GM21381 (cell line): Measurements from ENCODE around the gene GIPC3.

Experiments used
- ATAC-seq: cut with Tn5 transposase; IDR thresholded peaks from one replicate; pipeline ENCODE4 v1.9.1; 2021; ENCODE audit warnings: mild to moderate bottlenecking, moderate library complexity; ENCODE audit not compliant: unreplicated experiment

Gene GIPC3

DNA sequence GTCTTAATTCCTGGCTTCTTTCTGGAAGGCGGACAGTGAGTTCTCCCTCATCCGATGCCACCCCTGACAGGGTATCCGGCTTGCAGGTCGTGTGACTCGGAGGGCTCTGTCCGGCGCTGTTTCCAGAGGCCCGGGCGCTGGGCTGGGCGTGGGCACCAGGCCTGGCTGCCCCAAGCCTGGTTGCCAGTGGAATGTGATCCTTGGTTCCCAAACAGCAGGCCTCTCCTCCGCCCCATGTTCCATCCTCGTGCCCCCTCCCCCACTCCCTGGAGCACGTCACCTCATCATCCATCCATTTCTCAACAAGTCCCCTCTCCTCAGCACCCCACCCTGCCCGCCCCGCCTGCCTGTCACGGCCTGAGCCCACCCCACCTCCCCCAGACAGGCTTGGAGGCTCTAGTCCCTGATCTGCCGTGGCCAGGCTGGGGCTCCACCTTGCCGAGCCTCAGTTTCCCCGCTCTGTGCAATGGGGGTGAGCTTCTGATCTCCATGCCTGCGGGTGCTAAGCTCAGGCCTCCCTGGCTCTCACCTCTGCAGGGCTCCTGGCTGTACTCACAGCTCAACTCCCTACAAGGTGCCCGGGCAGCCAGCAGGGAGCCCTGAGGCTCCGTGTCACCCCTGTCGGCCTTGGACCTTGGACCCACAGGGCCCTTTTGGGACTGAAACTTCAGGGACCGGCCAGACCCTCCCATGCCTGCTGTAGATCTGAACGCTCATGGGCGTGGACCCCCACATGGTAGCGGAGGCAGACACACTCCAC is 19.1 kb downstream of the GIPC3 start:
- no peak for ATAC-seq

- ATAC-seq: no peak
Measured at GRCh38 chr19:3604987-3605343, 19.7 kb downstream of the GIPC3 start.

- ATAC-seq: no peak
Measured at GRCh38 chr19:3605361-3605760, 20.1 kb downstream of the GIPC3 start.

DNA sequence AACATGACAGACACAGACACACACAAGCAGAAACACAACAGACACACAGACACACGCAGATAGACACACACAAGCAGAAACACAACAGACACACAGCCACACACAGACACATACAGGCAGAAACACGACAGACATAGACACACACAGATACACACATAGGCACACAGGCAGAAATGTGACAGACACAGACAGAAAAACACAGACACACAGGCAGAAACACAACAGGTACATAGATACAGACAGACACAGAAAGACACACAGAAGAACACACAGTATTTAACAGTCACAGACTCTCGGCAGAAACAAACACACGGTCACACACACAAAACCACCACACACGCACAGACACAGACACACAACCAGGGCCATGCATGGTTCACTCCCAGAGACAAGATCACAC is 20.5 kb downstream of the GIPC3 start:
- no peak for ATAC-seq

DNA sequence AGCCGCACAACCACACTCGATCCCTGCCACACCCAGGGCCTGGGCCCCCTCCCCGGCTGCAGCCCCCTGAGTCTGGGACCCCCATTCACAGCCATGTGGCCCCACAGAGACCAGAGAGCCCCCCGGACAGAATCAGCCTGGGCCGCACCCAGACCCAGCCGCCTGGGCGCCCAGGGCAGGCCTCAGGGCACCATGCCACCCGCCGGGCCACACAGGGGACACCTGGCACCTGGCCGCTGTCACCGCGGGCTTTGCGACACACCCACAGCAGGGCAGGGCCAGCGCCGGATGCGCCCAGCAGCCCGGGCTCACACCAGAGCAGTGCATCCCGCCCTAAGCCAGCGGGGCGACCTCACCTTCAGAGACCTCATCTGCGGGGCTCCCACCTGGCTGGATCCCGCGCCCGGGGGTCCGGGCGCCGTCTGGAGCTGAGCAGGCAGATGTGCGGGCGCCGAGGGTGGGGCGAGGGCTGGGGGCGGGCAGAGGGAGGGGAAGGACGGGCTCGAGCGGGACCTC is 21.0 kb downstream of the GIPC3 start:
- no peak for ATAC-seq

- no peak for ATAC-seq
Measured at GRCh38 chr19:3606690-3607289, 21.5 kb downstream of the GIPC3 start, which contains the start of gene TBXA2R. TBXA2R (minus strand) TSS chr19:3606875; CDS start chr19:3600634, 6,241 bp downstream.

GRCh38 chr19:3607303-3608078 is 22.2 kb downstream of the GIPC3 start:
- ATAC-seq: no peak

- ATAC-seq: no peak
Measured at GRCh38 chr19:3608079-3608641, 22.9 kb downstream of the GIPC3 start.

DNA sequence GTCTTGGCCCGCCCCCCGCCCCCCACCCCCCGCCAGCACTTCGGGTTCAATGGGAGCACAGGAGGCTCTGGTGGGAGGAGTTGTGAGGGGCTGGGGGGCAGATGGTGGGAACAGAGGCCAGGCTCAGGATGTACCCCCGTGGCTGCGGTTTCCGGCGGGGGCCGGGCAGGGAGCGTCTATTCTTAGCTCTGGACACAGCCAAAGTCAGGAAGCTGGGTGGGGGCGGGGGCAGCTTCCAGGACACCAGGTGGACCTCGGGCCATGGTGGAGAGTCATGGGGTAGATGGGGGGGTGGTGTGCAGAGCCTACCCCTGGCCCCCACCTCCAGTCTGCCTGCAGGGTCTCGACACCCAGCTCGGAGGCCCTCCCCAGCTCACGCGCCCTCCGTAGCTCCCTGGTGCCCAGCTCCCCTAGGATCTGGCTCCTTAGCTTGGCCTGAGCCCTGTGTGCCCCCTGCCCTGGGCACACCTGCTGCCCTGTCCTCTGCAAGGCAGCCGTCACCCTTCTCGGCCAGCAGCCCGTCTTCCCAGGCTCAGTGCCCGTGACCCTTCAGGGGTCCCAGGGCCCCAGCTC is 23.6 kb downstream of the GIPC3 start:
- no peak for ATAC-seq

- ATAC-seq: no peak
Measured at GRCh38 chr19:3609779-3610719, 24.8 kb downstream of the GIPC3 start.

GRCh38 chr19:3610745-3611717 is 25.8 kb downstream of the GIPC3 start:
- ATAC-seq: no peak

GRCh38 chr19:3611841-3612240 is 26.6 kb downstream of the GIPC3 start:
- ATAC-seq: no peak

DNA sequence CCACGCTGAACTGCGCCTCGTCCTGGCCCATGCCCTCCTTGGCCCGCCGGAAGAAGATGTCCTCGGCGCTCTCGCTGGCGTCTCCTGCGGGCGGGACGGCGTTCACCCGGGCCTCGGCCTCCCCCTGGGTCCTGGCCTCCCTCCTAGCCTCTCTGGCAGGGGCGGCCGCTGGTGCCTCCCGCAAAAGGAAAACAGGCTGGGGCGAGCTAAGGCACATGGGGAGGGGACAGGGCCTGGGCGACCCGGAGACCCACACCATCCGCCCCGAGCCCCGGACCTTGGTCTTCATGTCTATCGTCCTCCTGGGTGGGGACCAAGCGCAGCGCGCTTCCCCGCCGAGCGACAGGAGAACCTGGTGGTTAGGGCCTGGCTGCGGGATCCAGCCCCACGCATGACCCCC is 27.1 kb downstream of the GIPC3 start:
- ATAC-seq: no peak

GRCh38 chr19:3612901-3613741 is 27.8 kb downstream of the GIPC3 start:
- ATAC-seq: no peak

- no peak for ATAC-seq
Measured at GRCh38 chr19:3613818-3614661, 28.8 kb downstream of the GIPC3 start.

GRCh38 chr19:3614858-3615505 is 29.7 kb downstream of the GIPC3 start:
- no peak for ATAC-seq
